GM21619 (cell line): ENCODE data around the gene IRAK1.

Experiments used
- ATAC-seq: cut with Tn5 transposase; IDR thresholded peaks from one replicate; pipeline ENCODE4 v1.9.1; 2021; ENCODE audit not compliant: unreplicated experiment

The IRAK1 gene

DNA sequence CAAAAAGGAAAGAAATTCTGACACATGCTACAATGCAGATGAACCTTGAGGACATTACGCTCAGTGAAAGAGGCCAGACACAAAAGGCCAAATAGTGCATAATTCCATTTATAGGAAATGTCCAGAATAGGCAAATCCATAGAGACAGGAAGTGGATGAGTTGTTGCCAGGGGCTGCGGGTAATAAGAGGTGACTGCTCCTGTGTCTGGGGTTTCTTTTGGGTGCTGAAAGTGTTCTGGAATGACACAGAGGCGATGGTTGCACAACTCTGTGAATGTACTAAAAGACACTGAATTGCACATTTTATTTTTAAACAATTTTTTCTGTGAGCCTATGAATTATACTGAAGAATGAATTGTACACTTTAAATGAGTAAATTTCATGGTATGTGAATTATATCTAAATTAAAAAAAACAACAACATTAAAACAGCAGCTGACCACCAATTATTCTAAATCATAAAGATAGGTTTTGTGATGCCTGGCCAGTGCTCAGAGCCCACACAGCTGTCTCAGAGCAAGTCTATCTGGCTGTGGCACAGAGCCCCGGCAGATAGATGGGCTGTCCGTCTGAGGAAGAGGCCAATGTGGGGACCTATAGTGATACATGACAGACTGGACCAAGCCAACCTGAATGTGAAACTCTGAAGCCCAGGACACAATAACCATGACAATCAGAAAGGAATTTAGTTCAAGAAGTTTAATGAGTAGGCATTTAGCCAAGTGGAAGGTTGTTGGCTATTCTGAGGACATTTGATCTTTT lies 23.5 kb upstream of the IRAK1 start:
- ATAC-seq: no peak

DNA sequence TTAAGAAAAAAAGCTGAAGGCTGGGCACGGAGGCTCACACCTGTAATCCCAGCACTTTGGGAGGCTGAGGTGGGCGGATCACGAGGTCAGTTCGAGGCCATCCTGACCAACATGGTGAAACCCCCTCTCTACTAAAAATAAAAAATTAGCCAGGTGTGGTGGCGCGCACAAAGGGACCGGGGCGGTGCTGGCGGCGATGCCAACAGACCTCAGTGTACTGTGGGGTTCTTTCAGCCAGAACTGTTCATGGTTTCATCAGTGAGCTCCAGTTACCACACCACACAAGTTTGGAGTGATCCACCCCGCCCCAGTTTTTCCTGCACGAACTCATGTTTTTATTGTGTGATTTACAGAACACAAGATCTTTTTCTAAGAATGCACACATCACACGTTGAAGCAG lies 21.2 kb upstream of the IRAK1 start:
- ATAC-seq: no peak

DNA sequence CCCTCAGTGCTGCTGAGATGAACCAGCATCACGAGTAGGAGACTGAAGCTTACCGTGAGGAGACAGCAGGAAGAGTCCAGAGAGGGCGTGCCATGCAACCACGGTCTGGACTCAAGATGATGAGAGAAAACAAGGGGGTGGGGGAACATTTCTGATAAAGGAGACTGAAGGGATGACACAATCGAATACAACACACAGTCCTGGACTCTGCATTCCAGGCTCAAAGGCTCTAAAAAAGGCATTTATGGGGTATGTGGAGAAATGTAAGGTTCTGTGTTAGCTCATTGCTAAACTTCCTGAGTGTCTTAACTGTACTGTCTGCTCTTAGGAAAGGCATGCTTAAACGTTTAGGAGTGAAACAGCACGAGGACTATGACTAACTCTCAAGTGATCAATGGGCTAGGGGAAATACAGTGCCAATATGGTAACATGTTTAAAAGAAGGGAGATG lies 20.6 kb upstream of the IRAK1 start:
- no peak for ATAC-seq

DNA sequence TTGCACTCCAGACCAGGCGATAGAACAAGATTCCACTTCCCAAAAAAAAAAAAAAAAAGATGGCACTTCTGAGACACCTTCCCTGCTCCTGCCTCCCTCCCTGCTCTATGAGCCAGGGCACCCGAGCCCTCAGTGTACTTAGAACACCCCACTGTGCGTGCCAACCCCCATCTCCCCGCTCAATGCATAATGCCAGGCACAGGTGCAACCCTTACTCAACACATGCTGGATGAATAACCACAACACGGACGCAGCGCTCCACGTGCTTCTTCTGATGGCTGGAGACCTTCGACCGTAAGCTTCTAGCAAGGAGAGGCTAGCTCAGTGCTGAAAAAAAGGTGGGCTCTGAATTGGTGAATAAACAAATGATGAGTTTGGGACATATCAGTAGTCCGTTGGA lies 19.9 kb upstream of the IRAK1 start:
- ATAC-seq: no peak

DNA sequence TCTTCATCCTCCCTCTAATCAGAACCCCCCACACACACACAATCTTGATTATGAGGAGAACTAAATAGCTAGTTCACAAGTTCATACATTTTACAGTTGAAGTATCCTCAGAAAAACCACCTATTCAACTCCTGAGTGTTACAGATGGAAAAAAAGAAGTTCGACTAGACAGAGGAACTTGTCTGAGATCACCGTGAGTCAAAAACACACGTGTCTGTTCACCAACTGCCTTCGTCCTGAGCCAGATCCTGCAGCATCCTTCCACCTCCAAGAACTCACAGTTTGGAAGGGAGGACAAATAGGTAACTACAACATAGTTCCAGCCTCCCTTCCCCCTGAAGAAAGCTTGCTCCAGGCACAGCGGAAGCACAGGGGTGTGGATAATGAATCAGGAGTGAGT lies 19.0 kb upstream of the IRAK1 start:
- no peak for ATAC-seq

DNA sequence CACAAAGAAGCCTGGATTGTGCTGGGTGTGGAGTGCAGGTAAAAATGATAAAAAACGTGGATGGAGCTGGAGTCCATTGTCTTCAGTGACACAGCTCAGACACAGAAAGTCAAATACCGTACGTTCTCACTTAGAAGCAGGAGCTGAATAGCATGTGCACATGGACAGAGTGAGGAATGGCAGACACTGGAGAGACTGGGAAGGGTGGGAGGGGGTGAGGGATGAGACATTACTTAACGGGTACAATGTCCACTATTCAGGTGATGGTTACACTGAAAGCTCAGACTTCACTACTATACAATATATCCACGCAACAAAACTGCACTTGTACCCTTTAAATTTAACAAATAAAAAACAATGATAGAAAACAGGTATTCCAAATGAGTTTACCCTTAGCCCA lies 18.1 kb upstream of the IRAK1 start:
- ATAC-seq: no peak

DNA sequence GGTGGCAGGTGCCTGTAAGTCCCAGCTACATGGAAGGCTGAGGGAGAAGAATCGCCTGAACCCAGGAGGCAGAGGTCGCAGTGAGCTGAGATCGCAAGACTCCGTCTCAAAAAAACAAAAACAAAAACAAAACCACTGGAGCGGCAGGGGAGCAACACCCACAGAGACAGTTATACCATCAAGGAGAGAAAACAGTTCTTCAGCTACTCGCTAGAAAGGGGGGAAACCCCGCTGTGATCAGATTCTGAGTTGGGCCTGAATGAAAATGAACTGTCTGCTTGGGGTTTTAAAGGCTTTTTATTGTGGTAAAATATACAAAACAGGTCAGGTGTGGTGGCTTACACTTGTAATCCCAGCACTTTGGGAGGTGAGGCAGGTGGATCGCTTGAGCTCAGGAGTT lies 16.8 kb upstream of the IRAK1 start:
- ATAC-seq: no peak

DNA sequence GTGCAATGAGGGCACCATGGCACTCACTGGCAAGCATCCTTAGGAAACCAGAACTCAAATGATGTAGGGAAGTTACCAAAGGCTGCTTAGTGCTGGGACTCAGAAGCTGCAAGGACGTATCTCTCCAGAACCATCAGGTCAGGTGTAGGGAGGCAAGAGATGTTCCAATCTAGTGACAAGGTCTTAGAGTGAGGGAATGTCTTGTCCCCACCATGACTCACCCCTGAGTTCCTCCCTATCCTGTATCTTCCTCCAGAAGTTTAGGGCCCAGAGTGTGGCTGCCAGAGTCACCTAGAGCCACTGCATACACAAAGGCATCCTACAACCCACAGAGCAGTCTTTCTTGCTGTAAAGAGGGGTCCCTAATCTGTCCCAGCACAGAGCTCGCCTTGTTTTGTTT lies 14.1 kb upstream of the IRAK1 start:
- no peak for ATAC-seq

DNA sequence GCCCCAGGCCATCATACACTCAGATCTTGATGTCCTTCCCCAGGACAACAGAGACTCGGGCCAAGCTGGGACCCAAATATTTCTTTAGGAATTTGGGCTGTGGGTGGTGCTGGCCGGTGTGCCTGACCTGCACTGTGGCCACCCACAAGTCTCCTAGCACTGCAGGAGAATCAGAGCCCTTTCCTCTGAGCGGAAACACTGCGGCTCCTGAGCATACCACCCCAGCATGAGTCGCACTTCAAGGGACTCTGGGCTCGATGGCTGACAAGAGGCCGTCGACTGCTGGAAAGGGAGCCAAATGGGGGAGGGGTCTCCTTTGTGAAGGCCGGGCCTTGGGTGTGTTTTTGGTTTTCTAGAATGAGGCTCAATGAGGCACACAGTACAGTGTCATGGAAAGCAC lies 13.0 kb upstream of the IRAK1 start:
- no peak for ATAC-seq

DNA sequence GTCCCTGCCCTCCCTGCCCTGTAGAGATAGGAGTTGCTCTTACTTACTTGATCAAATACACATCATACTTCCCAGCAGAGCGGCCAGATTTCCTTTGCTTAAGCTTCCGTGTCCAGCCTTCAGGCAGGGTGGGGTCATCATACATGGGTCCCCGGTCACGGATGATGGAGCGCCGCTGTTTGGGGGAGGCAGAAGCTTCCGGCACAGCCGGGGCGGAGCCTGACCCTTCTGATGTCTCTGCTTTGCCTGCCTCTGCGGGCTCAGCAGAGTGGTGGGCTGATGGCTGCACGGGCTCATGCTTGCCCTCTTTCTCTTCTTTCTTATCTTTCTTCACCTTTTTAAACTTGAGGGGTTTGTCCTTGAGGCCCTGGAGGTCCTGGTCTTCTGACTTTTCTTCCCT lies 12.5 kb upstream of the IRAK1 start:
- no peak for ATAC-seq

DNA sequence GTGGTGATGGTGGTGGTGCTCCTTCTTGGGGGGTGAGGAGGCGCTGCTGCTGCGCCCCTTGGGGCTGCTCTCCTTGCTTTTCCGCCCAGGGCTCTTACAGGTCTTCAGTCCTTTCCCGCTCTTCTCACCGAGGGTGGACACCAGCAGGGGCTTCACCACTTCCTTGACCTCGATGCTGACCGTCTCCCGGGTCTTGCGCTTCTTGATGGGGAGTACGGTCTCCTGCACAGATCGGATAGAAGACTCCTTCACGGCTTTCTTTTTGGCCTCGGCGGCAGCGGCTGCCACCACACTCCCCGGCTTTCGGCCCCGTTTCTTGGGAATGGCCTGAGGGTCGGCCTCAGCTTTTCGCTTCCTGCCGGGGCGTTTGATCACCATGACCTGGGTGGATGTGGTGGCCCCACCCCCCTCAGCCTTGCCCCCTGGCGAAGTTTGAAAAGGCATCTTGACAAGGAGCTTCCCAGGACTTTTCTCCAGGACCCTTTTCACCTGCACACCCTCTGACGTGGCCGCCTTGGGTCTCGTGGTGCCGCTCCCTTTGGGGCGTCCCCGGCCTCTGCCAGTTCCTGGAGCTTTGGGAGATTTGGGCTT lies 11.1 kb upstream of the IRAK1 start:
- ATAC-seq: no peak

DNA sequence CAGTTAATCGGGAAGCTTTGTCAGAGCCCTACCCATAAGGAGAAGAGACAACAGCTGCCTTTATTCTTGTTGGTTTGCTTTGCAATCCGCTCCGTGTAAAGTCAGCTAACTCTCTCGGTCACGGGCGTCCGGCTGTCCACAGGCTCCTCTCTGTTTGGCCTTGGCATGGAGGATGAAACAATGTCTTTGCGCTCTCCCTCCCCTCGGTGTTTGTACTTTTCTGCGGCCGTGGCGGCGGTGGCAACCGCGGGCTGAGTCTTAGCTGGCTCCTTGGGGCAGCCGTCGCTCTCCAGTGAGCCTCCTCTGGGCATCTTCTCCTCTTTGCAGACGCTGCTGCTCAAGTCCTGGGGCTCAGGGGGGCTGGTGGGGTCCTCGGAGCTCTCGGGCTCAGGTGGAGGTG lies 10.6 kb upstream of the IRAK1 start:
- no peak for ATAC-seq

DNA sequence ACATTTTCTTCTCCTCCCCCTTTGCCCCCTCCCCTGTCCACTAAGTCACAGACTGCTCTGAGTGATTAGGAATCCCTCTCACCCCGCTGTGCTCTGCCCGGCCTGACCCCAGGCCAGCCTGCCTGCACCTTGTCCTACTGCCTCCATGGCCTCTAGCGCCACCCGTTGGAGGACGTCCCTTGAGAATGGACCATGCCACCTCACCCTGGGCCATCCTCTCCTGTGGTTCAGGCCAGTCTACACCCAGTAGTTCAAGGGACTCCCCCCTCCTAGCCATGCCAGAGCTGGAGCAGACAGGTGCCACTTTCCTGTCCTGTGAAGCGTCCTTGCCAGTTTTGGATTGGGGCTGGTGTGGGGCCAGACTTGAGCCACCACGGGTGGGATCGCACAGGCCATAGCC lies 9.7 kb upstream of the IRAK1 start:
- no peak for ATAC-seq

DNA sequence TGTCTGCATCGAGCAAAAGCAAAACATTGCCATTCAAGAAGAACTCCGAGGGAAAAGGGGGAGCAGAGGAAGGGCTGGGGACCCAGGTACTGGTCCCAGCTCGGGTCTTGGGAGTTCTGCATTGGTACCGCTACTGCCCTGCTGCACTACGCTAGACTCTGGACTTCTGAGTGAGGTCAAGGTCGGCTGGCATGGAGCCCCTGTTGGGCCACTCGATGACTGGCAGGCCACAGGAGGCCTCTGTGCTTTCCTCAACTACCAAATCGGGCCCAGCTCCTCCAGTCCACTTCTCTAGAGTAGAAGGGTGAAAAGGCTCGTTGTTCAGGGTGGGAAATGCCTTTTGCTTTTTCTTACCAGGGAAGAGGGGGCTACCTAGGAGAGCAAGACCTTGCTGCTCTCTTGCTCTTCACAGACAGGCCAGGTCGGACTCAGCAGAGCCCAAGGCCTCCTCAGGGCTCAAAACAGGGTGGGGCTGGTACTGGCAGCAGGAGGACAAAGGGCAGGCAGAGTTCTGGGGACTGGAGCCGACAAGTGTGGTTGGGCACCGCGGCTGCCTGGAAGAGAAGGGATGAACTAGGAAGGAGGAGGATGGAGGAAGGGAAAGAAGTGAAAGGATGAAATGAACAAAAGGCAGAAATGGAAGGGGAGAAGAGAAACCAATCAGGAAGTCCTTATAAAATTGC lies 8.9 kb upstream of the IRAK1 start:
- ATAC-seq: no peak

DNA sequence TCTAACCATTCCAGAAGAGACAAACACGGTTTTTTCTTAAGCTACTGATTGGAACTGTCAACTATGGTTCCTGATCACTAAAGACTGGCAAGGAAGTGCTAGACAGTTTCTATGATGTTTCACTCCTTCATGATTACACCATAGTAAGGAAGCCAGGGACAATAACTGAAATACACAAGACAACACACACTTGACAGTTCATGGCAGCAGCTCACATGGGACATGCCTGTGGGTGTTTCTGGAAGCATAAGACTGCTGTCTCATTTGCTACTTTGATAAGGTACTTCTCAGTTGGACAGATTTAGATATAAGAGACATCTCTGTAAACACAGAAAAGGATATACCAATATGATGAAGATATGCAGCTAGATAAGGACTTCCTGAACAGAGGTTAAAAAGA lies 8.3 kb upstream of the IRAK1 start:
- ATAC-seq: no peak

DNA sequence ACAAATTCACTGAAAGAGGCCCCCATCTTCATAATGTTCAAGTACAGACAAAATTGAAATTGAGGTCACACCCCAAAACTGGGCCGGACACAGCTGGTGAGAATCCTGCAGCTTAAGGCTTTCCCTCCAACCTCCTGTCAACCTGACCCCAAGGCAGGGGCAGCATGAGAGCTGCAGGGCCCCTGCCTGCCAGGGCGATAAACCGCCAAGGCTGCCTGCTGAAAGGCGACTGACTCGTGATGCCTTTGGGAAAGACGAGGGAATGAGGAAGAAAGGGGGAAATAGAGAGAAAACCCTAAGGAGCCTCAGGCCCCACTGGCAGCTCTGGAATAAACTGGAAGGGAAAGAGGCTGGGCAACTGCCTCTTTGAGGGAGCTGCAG lies 7.3 kb upstream of the IRAK1 start:
- no peak for ATAC-seq

DNA sequence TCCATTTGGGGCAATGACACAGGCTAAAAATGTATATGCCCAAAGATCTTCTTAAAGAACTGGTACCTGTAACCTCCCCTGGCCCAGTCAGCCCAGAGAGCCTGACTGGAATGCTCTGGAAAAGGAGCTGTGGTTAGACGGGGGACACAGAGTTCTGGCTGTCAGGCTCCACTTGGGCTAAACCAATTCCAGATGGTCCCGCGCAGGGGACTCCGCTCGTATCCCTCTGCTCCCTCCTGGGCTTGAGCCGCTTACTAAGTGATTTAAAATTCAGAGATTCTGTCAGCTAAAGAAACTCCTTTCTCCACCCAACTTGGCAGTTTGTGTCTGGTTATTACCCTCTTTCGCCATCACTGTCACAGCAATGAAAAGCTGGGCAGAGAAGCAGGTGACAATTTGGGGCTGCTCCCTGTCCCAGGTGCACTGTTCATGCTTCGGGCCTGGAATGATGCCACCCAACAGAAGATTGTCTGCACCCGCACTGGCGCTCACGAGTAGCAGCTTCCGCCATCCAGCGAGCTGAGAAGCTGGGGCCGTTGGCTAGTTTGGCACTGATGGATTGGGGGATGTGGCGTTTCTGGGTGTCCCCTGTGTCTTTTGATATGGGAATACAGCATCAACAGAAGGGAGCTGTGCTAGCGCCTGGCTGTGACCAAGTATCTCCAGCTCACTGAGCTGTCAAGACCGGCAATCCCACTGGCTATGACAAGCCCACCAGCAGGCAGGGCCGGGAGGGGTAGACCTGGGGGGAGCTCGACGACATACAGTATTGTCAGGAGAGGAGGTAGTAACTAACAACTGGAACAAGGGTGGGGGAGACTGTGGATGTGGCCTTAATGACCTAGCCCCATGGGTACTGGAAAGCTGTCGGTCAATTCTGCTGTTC lies 6.7 kb upstream of the IRAK1 start:
- ATAC-seq: no peak

DNA sequence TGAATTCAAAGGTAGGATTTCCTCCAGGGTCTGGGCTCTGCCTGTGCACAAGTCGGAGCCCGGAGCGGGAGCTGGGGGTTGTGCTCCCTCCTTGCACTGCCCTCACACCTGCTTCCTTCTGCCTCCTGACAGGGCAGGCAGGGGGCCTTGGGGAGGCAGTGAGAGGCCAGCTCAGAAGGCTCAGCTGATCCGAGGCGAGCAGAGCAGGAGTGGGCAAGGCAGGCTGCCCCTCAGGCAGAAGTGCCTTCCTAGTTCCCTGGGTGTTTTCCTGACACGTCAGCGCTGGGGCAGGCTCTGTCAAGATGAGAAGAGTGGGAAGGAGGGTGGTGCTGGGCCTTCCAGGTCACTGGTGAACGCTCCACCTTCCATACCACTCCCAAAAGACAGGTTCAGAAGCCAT lies 5.5 kb upstream of the IRAK1 start:
- ATAC-seq: no peak

DNA sequence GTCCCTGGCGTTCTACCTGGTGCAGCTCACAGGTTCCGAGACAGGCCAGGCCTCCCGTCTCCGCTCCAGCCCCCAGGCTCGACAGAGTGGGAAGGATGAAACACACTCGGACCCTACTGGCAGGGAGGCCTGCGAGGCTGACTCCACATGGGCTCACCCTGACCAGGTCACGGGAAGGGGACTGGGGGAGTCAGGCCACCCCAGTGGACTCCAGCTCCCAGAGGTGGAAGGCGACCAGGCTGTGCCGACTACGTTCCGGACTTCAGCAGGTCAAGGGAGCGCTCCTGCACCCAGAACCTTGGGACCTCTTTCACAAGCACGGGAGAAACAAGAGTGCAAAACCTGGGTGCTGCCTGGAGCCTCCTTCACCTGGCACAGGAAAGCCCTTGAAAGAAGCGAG lies 4.6 kb upstream of the IRAK1 start:
- no peak for ATAC-seq

DNA sequence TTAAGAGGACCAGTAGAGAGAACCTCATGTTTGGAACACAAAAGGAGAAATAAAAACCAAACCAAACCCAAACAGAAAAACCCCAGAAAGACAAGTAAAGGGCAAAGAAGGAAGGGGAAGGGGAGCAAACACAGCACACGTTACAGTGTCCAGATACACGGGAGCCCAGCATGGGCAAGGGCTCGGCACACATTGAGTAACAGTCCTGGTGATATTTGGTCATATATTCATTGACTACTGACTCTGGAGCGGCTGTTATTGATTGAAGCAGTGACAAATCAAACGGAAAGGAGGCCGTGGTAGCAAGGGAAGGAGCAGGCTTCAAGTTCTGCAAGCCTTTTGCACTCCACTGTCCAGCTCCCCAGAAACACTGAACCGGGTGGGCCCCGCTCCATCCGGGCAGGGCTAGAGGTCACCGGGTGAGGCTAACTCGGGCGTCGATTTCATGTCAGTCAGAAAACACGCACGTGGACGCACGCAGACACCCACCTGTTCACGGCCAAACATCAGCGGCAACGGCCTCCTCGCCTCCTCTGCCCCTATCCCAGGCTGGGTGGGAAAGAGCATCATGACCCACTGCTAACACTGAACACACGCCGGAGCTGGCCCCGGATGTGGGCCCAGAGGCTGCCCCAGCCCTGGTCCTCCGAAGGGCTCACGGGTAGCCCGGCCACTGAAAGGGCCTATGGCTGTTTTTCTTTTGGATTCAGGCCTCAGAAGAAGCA lies 3.7 kb upstream of the IRAK1 start:
- ATAC-seq: no peak

DNA sequence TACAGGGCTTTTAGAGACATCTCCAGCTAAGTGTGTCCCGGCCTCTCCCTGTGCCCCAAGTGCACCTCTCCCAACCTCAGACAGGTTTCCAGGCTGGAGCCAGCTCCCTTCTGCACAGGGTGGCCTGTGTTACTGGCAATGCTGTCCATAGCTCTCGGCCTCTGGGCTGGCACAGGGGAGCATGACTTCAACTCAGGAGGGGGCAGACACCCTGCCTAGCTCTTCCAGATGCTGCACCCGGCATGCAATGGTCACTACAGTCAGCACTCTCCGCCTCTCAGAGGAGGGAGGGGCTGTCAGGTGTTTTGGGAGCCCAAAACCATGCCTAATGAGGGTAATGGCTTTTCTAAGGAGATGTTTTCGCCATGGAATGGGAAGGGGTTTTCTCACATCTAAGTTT lies 2.4 kb upstream of the IRAK1 start:
- ATAC-seq: no peak
